KMS-11 (cell line): ENCODE data around the gene IL31RA.
"Not testable (repeated sequence)": the region's sequence is repeated elsewhere in the genome, so short reads cannot be mapped to it uniquely, and the experiment has no call there.

Experiments used
- H2AFZ ChIP-seq: fragments of 200-600 bp; sonication (generic); 2 replicates; pipeline ENCODE4 v1.6.1; 2016; ENCODE audit warnings: antibody characterized with exemption, mixed run types, low read depth
- H3K27ac ChIP-seq: fragments of 200-600 bp; sonication (generic); 2 replicates; pipeline ENCODE4 v1.6.1; 2016; ENCODE audit warnings: mild to moderate bottlenecking, mixed run types
- H3K27me3 ChIP-seq: fragments of 200-600 bp; sonication (generic); 2 replicates; pipeline ENCODE4 v1.6.1; 2017; ENCODE audit warnings: mild to moderate bottlenecking, low read depth, mixed run types, moderate library complexity; ENCODE audit not compliant: insufficient read depth
- H3K36me3 ChIP-seq: fragments of 200-600 bp; sonication (generic); 2 replicates; pipeline ENCODE4 v1.6.1; 2017; ENCODE audit warnings: mild to moderate bottlenecking, mixed run types; ENCODE audit not compliant: insufficient read depth
- H3K4me1 ChIP-seq: fragments of 200-600 bp; sonication (generic); 2 replicates; pipeline ENCODE4 v1.6.1; 2016; ENCODE audit warnings: mild to moderate bottlenecking, low read depth, mixed run types; ENCODE audit not compliant: poor library complexity, severe bottlenecking
- H3K4me2 ChIP-seq: fragments of 200-600 bp; sonication (generic); 2 replicates; pipeline ENCODE4 v1.7.0; 2016; ENCODE audit warnings: mild to moderate bottlenecking, mixed run types
- H3K4me3 ChIP-seq: fragments of 200-600 bp; sonication (generic); IDR thresholded peaks from 2 replicates; pipeline ENCODE4 v1.6.1; 2017; ENCODE audit warnings: low read depth, low read length, mixed read lengths; ENCODE audit not compliant: insufficient read depth
- H3K79me2 ChIP-seq: fragments of 200-600 bp; sonication (generic); 2 replicates; pipeline ENCODE4 v1.6.1; 2016; ENCODE audit warnings: low read depth, mixed run types; ENCODE audit not compliant: insufficient read depth
- H3K9ac ChIP-seq: fragments of 200-600 bp; sonication (generic); 2 replicates; pipeline ENCODE4 v1.6.1; 2016; ENCODE audit warnings: mild to moderate bottlenecking, mixed run types
- H4K20me1 ChIP-seq: fragments of 200-600 bp; sonication (generic); 2 replicates; pipeline ENCODE4 v1.6.1; 2016; ENCODE audit warnings: mild to moderate bottlenecking, mixed run types; ENCODE audit not compliant: insufficient read depth
- CTCF ChIP-seq: fragments of 200-600 bp; sonication (generic); conservative IDR thresholded peaks from 2 replicates; pipeline ENCODE4 v1.6.1; 2017; ENCODE audit warnings: low read depth, mild to moderate bottlenecking, antibody characterized with exemption, low read length, moderate library complexity, mixed read lengths

IL31RA gene

GRCh38 chr5:55850839-55851674 lies at the start of gene IL31RA:
Gene IL31RA, plus strand, starts transcription at chr5:55851357. Its CDS starts 214 bp downstream, at chr5:55851571.
- no peak within 1 kb of the TSS for H3K9ac ChIP-seq
- no peak within 1 kb of the TSS for H3K4me3 ChIP-seq
- H3K27me3 ChIP-seq, result no peaks in the 10 kb centered on the region
- H3K27ac ChIP-seq, result no peak within 1 kb of the TSS
- no peak within 1 kb of the TSS for H3K4me2 ChIP-seq
- no peaks in the 10 kb centered on the region for H3K4me1 ChIP-seq
- no peak for TF ChIP-seq CTCF
- H2AFZ ChIP-seq, result no peak within 1 kb of the TSS
- no peaks in the 10 kb centered on the region for H3K36me3 ChIP-seq
- no peaks in the 10 kb centered on the region for H4K20me1 ChIP-seq
- H3K79me2 ChIP-seq, result no peaks in the 10 kb centered on the region

GRCh38 chr5:55808814-55809213 lies 42.3 kb upstream of the IL31RA start:
- H3K36me3 ChIP-seq, H3K4me3 ChIP-seq, H2AFZ ChIP-seq, H4K20me1 ChIP-seq, H3K27me3 ChIP-seq, H3K4me2 ChIP-seq, H3K4me1 ChIP-seq, H3K27ac ChIP-seq, H3K79me2 ChIP-seq, H3K9ac ChIP-seq: not testable (repeated sequence)

- H3K4me1 ChIP-seq, H2AFZ ChIP-seq, H4K20me1 ChIP-seq, H3K27me3 ChIP-seq, H3K9ac ChIP-seq, H3K79me2 ChIP-seq, H3K36me3 ChIP-seq, H3K4me2 ChIP-seq, H3K4me3 ChIP-seq, H3K27ac ChIP-seq: not testable (repeated sequence)
These were observed 35.2 kb upstream of the IL31RA start for GRCh38 chr5:55815939-55816338.

GRCh38 chr5:55816342-55816741 lies 34.8 kb upstream of the IL31RA start:
- no peak overlapping the region for H3K4me3 ChIP-seq
- H2AFZ ChIP-seq, result no peak overlapping the region
- no peaks in the 10 kb centered on the region for H4K20me1 ChIP-seq
- no peaks in the 10 kb centered on the region for H3K4me1 ChIP-seq
- H3K4me2 ChIP-seq, result no peak overlapping the region
- TF ChIP-seq CTCF, result no peak
- no peak overlapping the region for H3K9ac ChIP-seq
- H3K79me2 ChIP-seq, result no peaks in the 10 kb centered on the region
- no peaks in the 10 kb centered on the region for H3K27me3 ChIP-seq
- H3K27ac ChIP-seq, result no peak overlapping the region
- H3K36me3 ChIP-seq, result no peaks in the 10 kb centered on the region

- Histone ChIP-seq H2AFZ (no peak overlapping the region), H3K36me3 (no peaks in the 10 kb centered on the region), H3K9ac (no peak overlapping the region), H3K27ac (no peak overlapping the region), H3K4me2 (no peak overlapping the region), H3K27me3 (no peaks in the 10 kb centered on the region), H3K4me3 (no peak overlapping the region), H3K79me2 (no peaks in the 10 kb centered on the region), H4K20me1 (no peaks in the 10 kb centered on the region), H3K4me1 (no peaks in the 10 kb centered on the region)
- TF ChIP-seq CTCF, result no peak
These were observed 34.1 kb upstream of the IL31RA start for GRCh38 chr5:55817030-55817429.
